ENCODE results near the gene SENP1.

GRCh38 chr12:48075832-48076231 lies 30.0 kb downstream of the SENP1 start:
- no peak for TF ChIP-seq CTCF (conservative IDR thresholded peaks at IDR 0.05; ENCODE audit: low read depth in 2 of 2)
- TF ChIP-seq, protein P1, sequence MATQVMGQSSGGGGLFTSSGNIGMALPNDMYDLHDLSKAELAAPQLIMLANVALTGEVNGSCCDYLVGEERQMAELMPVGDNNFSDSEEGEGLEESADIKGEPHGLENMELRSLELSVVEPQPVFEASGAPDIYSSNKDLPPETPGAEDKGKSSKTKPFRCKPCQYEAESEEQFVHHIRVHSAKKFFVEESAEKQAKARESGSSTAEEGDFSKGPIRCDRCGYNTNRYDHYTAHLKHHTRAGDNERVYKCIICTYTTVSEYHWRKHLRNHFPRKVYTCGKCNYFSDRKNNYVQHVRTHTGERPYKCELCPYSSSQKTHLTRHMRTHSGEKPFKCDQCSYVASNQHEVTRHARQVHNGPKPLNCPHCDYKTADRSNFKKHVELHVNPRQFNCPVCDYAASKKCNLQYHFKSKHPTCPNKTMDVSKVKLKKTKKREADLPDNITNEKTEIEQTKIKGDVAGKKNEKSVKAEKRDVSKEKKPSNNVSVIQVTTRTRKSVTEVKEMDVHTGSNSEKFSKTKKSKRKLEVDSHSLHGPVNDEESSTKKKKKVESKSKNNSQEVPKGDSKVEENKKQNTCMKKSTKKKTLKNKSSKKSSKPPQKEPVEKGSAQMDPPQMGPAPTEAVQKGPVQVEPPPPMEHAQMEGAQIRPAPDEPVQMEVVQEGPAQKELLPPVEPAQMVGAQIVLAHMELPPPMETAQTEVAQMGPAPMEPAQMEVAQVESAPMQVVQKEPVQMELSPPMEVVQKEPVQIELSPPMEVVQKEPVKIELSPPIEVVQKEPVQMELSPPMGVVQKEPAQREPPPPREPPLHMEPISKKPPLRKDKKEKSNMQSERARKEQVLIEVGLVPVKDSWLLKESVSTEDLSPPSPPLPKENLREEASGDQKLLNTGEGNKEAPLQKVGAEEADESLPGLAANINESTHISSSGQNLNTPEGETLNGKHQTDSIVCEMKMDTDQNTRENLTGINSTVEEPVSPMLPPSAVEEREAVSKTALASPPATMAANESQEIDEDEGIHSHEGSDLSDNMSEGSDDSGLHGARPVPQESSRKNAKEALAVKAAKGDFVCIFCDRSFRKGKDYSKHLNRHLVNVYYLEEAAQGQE (IDR thresholded peaks at IDR 0.05; ENCODE audit: unreplicated experiment), result no peak
- TF ChIP-seq EZH2 (IDR thresholded peaks at IDR 0.05; ENCODE audit: low read depth, unreplicated experiment), result no peak
- TF ChIP-seq POLR2AphosphoS5 (IDR thresholded peaks at IDR 0.05; ENCODE audit: low read depth), result no peak
- TF ChIP-seq, protein P2, sequence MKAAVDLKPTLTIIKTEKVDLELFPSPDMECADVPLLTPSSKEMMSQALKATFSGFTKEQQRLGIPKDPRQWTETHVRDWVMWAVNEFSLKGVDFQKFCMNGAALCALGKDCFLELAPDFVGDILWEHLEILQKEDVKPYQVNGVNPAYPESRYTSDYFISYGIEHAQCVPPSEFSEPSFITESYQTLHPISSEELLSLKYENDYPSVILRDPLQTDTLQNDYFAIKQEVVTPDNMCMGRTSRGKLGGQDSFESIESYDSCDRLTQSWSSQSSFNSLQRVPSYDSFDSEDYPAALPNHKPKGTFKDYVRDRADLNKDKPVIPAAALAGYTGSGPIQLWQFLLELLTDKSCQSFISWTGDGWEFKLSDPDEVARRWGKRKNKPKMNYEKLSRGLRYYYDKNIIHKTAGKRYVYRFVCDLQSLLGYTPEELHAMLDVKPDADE (IDR thresholded peaks at IDR 0.05), result no peak
- TF ChIP-seq JUNB (IDR thresholded peaks at IDR 0.05; ENCODE audit: unreplicated experiment), result no peak
- no peak for TF ChIP-seq EZH2phosphoT487 (IDR thresholded peaks at IDR 0.05; ENCODE audit: unreplicated experiment)
- TF ChIP-seq ZNF462 (CRISPR knock-in tag; IDR thresholded peaks at IDR 0.05), result no peak
- TF ChIP-seq CREB1 (CRISPR knock-in tag; IDR thresholded peaks at IDR 0.05; ENCODE audit: low read depth), result no peak
- TF ChIP-seq ZNF114 (CRISPR knock-in tag; IDR thresholded peaks at IDR 0.05), result no peak
- TF ChIP-seq ZNF331 (CRISPR knock-in tag; IDR thresholded peaks at IDR 0.05; ENCODE audit: low read depth), result no peak
- no peak for TF ChIP-seq NANOG (IDR thresholded peaks at IDR 0.05; ENCODE audit: borderline replicate concordance)
